ENCODE results near the gene ASIC4.

Gene ASIC4

DNA sequence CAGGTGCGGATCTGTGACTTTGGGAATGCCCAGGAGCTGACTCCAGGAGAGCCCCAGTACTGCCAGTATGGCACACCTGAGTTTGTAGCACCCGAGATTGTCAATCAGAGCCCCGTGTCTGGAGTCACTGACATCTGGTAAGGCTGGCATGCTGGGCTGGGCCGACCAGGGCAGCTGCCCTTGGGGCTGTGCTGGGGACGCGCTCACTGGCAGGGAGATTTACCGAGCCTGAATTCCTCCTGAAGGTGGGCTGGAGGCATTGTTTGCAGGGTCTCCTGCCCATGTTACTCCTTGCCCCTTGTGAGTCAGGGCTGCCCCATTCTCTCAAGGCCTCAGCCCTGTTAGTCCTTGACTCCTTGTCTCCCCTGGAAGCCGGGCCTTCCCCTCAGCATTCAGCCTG, 34.3 kb upstream of the ASIC4 start:
- no peak for DNase-seq (ENCODE audit: low spot score)

- DNase-seq (ENCODE audit: low spot score), result no peak
These were observed 31.4 kb upstream of the ASIC4 start for GRCh38 chr2:219482674-219483405.

DNA sequence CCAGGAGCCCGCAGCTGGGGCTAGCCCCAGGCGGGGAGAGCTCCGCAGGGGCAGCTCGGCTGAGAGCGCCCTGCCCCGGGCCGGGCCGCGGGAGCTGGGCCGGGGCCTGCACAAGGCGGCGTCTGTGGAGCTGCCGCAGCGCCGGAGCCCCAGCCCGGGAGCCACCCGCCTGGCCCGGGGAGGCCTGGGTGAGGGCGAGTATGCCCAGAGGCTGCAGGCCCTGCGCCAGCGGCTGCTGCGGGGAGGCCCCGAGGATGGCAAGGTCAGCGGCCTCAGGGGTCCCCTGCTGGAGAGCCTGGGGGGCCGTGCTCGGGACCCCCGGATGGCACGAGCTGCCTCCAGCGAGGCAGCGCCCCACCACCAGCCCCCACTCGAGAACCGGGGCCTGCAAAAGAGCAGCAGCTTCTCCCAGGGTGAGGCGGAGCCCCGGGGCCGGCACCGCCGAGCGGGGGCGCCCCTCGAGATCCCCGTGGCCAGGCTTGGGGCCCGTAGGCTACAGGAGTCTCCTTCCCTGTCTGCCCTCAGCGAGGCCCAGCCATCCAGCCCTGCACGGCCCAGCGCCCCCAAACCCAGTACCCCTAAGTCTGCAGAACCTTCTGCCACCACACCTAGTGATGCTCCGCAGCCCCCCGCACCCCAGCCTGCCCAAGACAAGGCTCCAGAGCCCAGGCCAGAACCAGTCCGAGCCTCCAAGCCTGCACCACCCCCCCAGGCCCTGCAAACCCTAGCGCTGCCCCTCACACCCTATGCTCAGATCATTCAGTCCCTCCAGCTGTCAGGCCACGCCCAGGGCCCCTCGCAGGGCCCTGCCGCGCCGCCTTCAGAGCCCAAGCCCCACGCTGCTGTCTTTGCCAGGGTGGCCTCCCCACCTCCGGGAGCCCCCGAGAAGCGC, 30.6 kb upstream of the ASIC4 start:
- no peak for DNase-seq (ENCODE audit: low spot score)

DNA sequence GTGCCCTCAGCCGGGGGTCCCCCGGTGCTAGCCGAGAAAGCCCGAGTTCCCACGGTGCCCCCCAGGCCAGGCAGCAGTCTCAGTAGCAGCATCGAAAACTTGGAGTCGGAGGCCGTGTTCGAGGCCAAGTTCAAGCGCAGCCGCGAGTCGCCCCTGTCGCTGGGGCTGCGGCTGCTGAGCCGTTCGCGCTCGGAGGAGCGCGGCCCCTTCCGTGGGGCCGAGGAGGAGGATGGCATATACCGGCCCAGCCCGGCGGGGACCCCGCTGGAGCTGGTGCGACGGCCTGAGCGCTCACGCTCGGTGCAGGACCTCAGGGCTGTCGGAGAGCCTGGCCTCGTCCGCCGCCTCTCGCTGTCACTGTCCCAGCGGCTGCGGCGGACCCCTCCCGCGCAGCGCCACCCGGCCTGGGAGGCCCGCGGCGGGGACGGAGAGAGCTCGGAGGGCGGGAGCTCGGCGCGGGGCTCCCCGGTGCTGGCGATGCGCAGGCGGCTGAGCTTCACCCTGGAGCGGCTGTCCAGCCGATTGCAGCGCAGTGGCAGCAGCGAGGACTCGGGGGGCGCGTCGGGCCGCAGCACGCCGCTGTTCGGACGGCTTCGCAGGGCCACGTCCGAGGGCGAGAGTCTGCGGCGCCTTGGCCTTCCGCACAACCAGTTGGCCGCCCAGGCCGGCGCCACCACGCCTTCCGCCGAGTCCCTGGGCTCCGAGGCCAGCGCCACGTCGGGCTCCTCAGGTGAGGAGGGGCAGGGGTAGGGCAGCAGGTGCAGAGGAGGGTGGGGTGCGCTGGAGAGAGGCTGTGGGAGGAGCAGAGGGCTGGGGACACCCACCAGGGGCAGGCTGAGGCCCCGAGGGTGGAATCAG, 29.7 kb upstream of the ASIC4 start:
- DNase-seq (ENCODE audit: low spot score), result no peak

DNA sequence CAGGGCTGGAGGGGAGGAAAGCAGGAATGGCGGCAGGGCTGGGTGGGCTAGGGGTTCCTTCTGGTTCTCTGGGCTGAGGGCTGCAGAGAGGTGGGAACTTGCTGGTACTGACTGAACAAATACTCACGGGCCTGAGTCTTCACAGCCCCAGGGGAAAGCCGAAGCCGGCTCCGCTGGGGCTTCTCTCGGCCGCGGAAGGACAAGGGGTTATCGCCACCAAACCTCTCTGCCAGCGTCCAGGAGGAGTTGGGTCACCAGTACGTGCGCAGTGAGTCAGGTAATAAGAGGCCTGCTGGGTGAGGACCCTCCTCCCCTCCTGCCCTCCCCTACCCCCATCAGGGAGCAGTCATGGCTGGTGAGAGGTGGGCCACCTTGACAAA, 29.1 kb upstream of the ASIC4 start:
- no peak for DNase-seq (ENCODE audit: low spot score)

DNA sequence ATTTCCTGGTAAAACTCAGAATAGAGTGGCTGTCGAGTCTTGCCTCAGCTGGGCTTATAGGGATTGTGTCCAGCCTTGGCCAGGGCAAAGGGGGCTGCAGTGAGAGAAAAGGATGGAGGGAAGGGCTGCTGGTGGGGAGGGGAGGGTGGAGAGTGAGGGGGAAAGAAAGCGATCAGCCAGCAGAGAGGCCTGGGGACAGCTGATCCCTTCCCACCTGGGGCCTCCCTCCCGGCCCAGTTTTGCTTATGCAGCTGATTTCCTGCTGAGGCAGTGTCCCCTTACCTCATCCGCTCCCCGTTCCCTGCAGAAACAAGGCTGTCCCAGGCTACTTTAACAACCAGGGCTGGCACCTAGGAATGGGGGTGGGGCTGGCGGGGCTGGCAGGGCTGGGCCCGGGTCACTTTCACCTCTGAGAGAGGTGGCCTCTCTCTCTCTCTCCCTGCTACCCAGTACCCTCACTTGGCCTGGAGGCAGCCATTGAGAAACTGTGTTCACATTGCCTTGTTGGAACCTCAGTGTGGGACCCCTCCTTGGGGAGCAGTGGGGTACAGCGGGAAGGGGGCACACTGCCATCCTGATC, 27.8 kb upstream of the ASIC4 start:
- DNase-seq (ENCODE audit: low spot score), result no peak

DNA sequence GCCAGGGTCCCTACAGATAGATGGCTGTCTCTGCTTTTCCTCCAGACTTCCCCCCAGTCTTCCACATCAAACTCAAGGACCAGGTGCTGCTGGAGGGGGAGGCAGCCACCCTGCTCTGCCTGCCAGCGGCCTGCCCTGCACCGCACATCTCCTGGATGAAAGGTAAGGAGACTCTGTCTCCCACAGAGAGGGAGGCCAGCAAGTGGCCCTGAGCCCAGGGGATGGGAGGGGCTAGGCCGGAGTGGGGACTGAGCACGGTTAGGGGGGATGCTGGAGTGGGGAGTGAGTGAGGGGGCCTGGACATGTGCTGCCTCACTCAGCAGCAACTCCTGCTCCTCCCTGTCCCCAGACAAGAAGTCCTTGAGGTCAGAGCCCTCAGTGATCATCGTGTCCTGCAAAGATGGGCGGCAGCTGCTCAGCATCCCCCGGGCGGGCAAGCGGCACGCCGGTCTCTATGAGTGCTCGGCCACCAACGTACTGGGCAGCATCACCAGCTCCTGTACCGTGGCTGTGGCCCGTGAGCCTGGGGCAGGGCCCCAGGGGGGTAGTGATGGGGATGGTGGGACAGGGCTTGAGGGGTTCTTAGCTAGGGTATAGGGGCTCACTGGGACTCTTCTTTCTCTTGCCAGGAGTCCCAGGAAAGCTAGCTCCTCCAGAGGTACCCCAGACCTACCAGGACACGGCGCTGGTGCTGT, 26.0 kb upstream of the ASIC4 start:
- DNase-seq (ENCODE audit: low spot score), result no peak

GRCh38 chr2:219488844-219489194, 25.5 kb upstream of the ASIC4 start:
- no peak for DNase-seq (ENCODE audit: low spot score)

- no peak for DNase-seq (ENCODE audit: low spot score)
These were observed 25.0 kb upstream of the ASIC4 start for GRCh38 chr2:219489315-219489714.

GRCh38 chr2:219490186-219490585, 24.1 kb upstream of the ASIC4 start:
- DNase-seq (ENCODE audit: low spot score), result no peak

- DNase-seq (ENCODE audit: low spot score), result no peak
These were observed 23.6 kb upstream of the ASIC4 start for GRCh38 chr2:219490600-219491130.

- no peak for DNase-seq (ENCODE audit: low spot score)
These were observed 22.9 kb upstream of the ASIC4 start for GRCh38 chr2:219491278-219491963.

DNA sequence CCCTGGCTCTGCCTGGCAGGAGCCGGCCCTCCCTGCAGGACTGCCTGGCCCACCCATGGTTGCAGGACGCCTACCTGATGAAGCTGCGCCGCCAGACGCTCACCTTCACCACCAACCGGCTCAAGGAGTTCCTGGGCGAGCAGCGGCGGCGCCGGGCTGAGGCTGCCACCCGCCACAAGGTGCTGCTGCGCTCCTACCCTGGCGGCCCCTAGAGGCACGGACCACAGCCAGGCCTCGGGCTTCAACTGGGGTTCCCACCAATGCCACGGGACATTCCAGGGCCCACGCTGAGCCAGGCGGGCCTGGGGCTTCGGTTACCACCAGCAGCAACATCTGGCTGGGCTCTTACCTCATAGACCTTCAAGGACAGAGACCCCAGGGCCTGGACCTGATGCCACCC, 21.7 kb upstream of the ASIC4 start:
- no peak for DNase-seq (ENCODE audit: low spot score)

- no peak for DNase-seq (ENCODE audit: low spot score)
These were observed 21.2 kb upstream of the ASIC4 start for GRCh38 chr2:219493086-219493485.

DNA sequence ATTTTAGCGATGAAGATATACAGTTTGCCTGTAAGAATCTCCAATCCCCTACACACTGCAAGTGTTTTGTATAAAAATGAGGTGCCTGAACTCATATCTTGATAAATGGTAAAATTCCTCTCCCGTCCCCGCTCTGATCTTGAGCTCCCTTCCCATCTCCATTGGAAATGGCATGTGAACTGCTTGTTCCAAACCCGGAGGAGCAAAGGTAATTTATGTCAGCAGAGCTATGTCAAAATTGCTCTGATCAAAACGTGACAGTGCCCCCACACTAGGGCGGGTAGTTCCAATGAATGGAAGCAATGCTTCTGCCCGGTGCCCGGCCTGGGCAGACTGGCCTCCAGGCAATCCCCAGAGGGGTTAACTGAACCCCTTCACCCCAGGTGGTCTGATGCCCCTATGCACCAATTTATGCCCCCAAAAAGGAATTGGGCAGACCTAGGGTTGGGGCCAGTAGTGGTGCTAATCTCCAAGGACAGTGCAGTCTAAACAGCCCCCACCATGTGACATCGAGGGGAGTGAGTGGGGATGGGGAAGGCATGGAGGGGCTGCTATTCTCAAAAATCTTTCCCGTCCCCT, 19.2 kb upstream of the ASIC4 start:
- DNase-seq (ENCODE audit: low spot score), result no peak

DNA sequence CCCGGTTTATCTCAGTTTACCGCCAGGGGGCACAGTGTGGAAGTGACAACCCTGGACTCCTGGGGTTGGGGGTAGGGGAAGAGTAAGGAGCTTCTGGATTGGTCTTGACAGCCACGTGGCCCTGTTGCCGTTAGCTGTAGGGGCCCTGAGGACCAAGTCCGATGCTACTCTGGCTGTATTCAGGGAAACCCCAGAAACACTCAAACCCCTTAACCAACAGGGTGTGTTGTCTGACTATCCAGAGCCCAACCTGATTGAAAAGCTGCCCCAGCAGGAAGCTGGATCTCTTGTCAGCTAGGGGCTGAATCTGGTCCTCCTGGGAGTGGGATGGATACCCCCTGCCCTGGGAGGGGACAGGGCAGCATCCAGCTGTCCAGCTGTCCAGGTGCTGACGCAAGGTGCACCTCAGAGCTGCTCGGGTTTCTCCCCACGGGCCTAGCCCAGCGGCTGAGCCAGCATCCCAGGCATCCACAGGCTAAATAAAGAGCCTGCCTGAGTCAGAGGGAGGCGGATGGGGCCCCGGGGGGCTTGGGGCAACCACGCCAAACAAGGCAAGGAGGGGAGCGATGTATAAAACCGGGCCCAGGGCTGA, 18.7 kb upstream of the ASIC4 start:
- peak; percentile 62 for DNase-seq (ENCODE audit: low spot score)

GRCh38 chr2:219496247-219496824, 17.9 kb upstream of the ASIC4 start:
- DNase-seq (ENCODE audit: low spot score), result no peak

DNA sequence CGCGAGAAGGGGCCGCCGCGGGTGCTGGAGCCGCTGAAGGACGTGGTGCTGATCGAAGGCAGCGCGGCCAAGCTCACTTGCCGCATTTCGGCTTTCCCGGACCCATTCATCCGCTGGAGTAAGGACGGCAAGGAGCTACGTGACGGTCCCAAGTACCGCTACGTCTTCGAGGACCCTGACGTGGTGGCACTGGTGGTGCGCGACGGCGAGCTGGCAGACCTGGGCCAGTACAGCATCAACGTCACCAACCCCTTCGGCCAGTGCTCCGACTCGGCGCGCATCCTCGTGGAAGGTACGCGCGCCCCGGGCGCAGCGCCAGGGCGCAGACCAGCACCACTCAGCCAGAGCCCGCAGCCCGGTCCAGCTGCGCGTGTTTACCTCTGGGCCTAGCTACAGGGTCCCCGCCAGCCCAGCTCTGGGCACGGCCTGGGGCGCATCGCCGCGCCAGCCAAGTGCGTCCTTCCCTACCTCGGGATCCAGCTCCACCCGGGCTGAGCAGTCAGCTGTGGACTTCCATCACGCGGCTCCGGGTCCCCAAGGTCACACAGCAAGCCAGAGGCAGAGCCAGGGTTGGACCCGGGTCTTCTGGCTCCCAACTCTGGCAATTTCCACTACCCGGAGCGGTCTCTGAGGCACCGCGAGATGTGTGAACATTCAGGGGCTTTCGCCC, 17.3 kb upstream of the ASIC4 start:
- no peak for DNase-seq (ENCODE audit: low spot score)

Measured in hematopoietic multipotent progenitor cell treated with erythropoietin and hydrocortisone succinate and interleukin-3 and kit ligand, for 15 days (in vitro differentiated cells).